ENCODE data around the gene RANBP1. TPM values are rescaled to one million over a fixed set of nuclear protein-coding genes. Genes with fewer than 3 reads are reported as not detected.
"Not testable (repeated sequence)": the region's sequence is repeated elsewhere in the genome, so short reads cannot be mapped to it uniquely, and the experiment has no call there.

The RANBP1 gene
- total RNA-seq, 4 donors from 2014 or later, result 79.4 to 147 (median 120) TPM

DNA sequence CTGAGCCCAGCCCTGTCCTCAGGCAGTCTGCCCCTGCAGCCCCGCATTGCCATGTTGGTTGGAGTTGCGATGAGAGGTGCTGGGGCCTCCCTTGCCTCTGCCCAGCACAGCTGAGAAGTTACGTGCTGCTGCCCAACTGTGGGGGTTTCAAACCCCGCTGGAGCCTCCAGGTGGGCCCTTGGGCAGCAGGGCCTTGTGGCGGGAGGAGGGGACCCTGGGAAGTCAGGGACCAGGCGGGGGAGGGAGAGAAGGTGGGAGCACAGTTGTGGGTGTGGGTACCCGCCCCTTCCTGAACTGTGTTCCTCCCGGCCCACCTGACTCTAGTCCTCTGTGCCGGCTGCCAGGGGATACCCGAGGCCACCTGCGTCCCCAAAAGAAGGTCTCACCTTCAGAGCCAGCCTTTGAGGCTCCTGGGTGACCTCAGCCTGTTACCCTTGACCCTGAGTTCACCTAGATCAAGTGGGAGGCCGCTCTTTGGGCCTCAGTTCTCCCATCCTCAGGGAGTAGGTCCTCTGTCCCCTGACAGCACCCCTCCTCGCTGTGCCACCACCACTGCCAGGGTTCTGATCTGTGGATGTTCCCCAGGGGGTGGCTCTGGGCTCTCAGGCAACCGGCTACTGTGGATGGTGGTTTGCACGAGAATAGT lies 42.6 kb downstream of the RANBP1 start:
- TF ChIP-seq, protein P1, sequence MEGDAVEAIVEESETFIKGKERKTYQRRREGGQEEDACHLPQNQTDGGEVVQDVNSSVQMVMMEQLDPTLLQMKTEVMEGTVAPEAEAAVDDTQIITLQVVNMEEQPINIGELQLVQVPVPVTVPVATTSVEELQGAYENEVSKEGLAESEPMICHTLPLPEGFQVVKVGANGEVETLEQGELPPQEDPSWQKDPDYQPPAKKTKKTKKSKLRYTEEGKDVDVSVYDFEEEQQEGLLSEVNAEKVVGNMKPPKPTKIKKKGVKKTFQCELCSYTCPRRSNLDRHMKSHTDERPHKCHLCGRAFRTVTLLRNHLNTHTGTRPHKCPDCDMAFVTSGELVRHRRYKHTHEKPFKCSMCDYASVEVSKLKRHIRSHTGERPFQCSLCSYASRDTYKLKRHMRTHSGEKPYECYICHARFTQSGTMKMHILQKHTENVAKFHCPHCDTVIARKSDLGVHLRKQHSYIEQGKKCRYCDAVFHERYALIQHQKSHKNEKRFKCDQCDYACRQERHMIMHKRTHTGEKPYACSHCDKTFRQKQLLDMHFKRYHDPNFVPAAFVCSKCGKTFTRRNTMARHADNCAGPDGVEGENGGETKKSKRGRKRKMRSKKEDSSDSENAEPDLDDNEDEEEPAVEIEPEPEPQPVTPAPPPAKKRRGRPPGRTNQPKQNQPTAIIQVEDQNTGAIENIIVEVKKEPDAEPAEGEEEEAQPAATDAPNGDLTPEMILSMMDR (IDR thresholded peaks at IDR 0.05 in 4 of 5, conservative IDR thresholded peaks at IDR 0.05 in 1 of 5), result no peak
- TF ChIP-seq POLR2A (IDR thresholded peaks at IDR 0.05), result no peak
- H3K4me3 ChIP-seq, result no peak overlapping the region
- H3K4me1 ChIP-seq, result no peaks in the 10 kb centered on the region
- in situ Hi-C loops (cut with MboI; ENCODE audit: low sequenced_read_pairs in 4 of 4) (loop anchor here (10.0 kb wide), 1 partner anchor 136 kb away; no protein-coding TSS in a partner anchor), intact Hi-C loops (cut with DNase I; ENCODE audit: low total_unique reads) (loop anchor here (5.0 kb wide), 1 partner anchor 109 kb away; the partner anchor contains the start of gene RTN4R)
- no peaks in the 10 kb centered on the region for H3K27me3 ChIP-seq
- no peak for ATAC-seq
- no peaks in the 10 kb centered on the region for H3K9me3 ChIP-seq
- H3K36me3 ChIP-seq, result no peaks in the 10 kb centered on the region
- no peak for DNase-seq
- no peak overlapping the region for H3K27ac ChIP-seq

DNA sequence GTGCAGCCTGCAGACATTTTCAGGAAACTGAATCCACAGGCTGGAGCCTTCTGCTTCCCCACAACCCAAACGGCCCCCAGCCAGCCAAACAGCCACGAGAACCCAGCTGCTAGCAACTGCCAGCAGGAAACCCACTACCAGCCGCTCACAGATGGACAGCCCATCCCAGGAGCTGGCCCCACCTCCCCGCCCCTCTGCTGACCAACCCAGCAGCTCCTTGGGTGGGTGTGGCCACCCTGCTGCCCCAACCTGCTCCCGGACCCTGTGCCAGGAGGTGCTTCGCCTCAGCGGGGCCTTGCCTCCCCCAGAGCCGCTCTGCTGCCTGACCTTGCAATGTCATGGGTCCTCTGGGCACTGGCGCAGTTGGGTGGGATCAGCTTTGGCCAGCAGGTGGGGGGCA lies 43.2 kb downstream of the RANBP1 start:
- Histone ChIP-seq H3K27ac (no peak overlapping the region), H3K27me3 (no peaks in the 10 kb centered on the region), H3K4me1 (no peaks in the 10 kb centered on the region), H3K4me3 (no peak overlapping the region), H3K9me3 (no peaks in the 10 kb centered on the region), H3K36me3 (no peaks in the 10 kb centered on the region)
- intact Hi-C loops (cut with DNase I; ENCODE audit: low total_unique reads), result loop anchor here (5.0 kb wide), 1 partner anchor 108 kb away; the partner anchor contains the start of gene RTN4R
- DNase-seq (no peak), ATAC-seq (no peak)
- in situ Hi-C loops (cut with MboI; ENCODE audit: low sequenced_read_pairs in 4 of 4), result loop anchor here (10.0 kb wide), 1 partner anchor 136 kb away; no protein-coding TSS in a partner anchor
- no peak for TF ChIP-seq POLR2A (IDR thresholded peaks at IDR 0.05)
- TF ChIP-seq, protein P1 (IDR thresholded peaks at IDR 0.05 in 4 of 5, conservative IDR thresholded peaks at IDR 0.05 in 1 of 5), result no peak

DNA sequence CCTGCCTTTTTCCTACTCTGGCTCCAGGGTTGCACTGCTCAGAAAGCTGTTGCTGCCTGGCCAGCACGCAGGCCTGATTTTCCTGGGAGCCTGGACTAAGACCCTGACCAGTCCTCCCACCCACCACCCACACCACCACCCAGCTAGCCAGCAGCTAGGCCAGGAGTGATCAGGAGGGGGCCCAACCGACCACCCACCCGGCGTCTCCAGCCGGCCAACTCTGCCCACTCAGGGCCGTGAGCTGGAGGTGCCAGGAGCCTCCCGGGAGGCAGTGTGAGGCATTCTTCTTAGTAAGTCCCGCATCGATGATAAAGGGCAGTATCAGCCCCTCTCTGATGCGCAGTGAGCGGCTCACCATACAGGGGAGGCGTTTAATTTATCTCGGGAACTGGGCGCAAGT lies 43.6 kb downstream of the RANBP1 start:
- H3K36me3 ChIP-seq, H3K9me3 ChIP-seq, H3K4me3 ChIP-seq, H3K4me1 ChIP-seq, H3K27me3 ChIP-seq, H3K27ac ChIP-seq, DNase-seq, ATAC-seq: not testable (repeated sequence)
- in situ Hi-C loops (cut with MboI; ENCODE audit: low sequenced_read_pairs in 4 of 4) (loop anchor here (10.0 kb wide), 1 partner anchor 135 kb away; no protein-coding TSS in a partner anchor), intact Hi-C loops (cut with DNase I; ENCODE audit: low total_unique reads) (loop anchor here (5.0 kb wide), 1 partner anchor 108 kb away; the partner anchor contains the start of gene RTN4R)

DNA sequence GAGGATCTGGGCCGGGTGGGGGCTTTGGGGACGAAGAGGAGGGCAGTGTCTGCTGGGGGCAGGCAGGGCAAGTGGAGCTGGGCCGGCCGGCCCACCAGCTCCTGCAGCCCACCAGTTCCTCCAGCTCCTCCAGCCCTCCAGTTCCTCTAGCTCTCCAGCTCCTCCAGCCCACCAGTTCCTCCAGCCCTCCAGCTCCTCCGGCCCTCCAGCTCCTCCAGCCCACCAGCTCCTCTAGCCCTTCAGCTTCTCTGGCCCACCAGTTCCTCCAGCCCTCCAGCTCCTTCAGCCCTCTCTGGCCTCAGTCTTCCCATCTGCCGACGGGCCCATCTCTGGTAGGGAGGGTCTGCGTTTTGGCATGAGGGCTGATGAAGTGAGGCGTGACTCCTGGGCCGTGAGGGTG lies 44.1 kb downstream of the RANBP1 start:
- Histone ChIP-seq H3K27ac (no peak overlapping the region), H3K36me3 (no peaks in the 10 kb centered on the region), H3K27me3 (no peaks in the 10 kb centered on the region), H3K4me3 (no peak overlapping the region), H3K9me3 (no peaks in the 10 kb centered on the region), H3K4me1 (no peaks in the 10 kb centered on the region)
- intact Hi-C loops (cut with DNase I; ENCODE audit: low total_unique reads) (no loop called here), in situ Hi-C loops (cut with MboI; ENCODE audit: low sequenced_read_pairs in 4 of 4) (no loop called here)
- no peak for DNase-seq
- ATAC-seq, result no peak
- TF ChIP-seq, protein P1 (IDR thresholded peaks at IDR 0.05 in 4 of 5, conservative IDR thresholded peaks at IDR 0.05 in 1 of 5), result no peak
- no peak for TF ChIP-seq POLR2A (IDR thresholded peaks at IDR 0.05)

DNA sequence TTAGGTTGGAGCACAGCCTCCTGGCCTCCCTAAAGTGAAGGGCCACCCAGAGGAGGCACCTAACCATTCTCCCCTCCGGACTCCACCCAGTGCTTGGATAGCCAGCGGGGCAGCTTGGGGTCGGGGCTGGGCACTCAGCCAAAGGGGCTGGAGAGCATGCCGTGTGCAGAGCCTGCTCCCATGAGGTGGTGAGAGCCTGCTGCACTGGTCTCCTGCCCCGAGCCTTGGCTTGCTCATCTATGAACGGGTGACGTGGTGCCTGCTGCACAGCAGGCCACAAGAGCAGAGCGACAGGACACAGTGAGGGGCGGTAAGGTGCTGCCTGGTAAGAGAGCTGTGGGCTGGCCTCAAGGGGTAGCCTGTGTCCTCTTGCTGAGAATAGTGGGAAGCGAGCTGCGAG lies 49.0 kb downstream of the RANBP1 start:
- Histone ChIP-seq H3K27me3 (no peaks in the 10 kb centered on the region), H3K36me3 (no peaks in the 10 kb centered on the region), H3K4me1 (no peaks in the 10 kb centered on the region), H3K27ac (no peak overlapping the region), H3K4me3 (no peak overlapping the region), H3K9me3 (no peaks in the 10 kb centered on the region)
- DNase-seq, result no peak
- intact Hi-C loops (cut with DNase I; ENCODE audit: low total_unique reads), result no loop called here
- in situ Hi-C loops (cut with MboI; ENCODE audit: low sequenced_read_pairs in 4 of 4), result no loop called here
- no peak for ATAC-seq
- TF ChIP-seq, protein P1 (IDR thresholded peaks at IDR 0.05 in 4 of 5, conservative IDR thresholded peaks at IDR 0.05 in 1 of 5), result no peak

Data from gastrocnemius medialis (tissue), 4 donors.